HG02623 (cell line): ENCODE measurements around the gene CYTH3.
A peak's percentile ranks its signal among the peaks of the same experiment; 100 is the strongest.
"Not testable (repeated sequence)": the region's sequence is repeated elsewhere in the genome, so short reads cannot be mapped to it uniquely, and the experiment has no call there.

Experiments
- ATAC-seq: cut with Tn5 transposase; IDR thresholded peaks from one replicate; pipeline ENCODE4 v1.9.1; 2021; ENCODE audit warnings: moderate library complexity; ENCODE audit not compliant: unreplicated experiment

The CYTH3 gene, protein sequence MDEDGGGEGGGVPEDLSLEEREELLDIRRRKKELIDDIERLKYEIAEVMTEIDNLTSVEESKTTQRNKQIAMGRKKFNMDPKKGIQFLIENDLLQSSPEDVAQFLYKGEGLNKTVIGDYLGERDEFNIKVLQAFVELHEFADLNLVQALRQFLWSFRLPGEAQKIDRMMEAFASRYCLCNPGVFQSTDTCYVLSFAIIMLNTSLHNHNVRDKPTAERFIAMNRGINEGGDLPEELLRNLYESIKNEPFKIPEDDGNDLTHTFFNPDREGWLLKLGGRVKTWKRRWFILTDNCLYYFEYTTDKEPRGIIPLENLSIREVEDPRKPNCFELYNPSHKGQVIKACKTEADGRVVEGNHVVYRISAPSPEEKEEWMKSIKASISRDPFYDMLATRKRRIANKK

DNA sequence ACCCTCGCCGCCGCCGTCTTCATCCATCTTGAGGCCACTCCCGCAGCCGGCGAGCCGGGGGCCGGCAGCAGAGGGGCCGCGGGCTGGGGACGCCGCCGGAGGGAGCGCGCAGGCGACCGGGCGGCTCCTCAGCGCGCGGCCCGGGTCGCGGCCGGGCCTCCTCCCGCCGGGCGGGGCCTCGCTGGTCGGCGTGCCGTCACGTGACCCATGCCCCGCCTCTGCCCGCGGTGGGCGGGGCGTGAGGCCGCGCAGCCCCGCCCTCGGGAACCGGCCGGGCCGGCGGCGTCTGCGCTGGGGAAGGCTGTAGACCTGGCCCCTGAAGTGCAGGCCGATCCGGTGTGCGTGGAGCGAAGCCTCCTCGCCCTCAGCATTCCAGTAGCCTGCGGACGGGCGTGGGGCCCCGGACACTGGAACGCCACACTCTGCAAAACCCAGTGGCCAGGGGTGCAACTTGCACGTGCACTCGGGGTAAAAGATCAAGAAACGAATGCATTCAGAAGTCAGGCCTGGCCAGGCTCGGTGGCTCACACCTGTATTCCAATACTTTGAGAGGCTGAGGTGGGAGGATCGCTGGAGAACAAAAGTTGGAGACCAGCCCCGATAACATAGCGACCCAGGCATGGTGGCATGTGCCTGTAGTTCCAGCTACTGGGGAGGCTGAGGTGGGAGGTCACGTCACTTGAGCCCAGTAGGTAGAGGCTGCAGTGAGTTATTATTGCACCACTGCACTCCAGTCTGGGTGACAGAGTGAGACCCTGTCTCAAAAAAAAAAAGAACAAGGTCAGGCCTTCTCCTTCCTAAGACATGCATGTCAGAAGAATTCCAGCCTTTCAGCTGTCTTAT is at the start of gene CYTH3:
Gene CYTH3, minus strand, starts transcription at position 144 of the 843 bp plus-strand sequence. Its CDS starts 117 bp downstream, at position 27.
- ATAC-seq: peak; percentile 80

DNA sequence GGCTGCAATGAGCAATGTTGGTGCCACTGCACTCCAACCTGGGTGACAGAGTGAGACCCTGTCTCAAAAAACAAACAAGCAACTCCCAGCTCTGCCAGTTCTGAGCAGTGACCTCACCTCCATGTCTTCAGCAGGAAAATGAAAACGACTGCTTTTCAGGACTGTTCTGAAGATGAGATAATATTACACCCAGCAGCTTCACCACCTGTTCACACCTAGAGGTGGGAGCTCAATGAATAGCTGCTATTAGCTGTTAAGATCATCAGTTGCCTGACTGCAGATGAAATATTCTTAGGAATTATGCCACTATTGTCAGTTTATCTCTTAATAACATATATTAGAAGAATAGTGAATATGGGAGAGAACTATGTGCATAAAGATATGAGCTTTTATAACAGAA is 48.4 kb upstream of the CYTH3 start:
- no peak for ATAC-seq

DNA sequence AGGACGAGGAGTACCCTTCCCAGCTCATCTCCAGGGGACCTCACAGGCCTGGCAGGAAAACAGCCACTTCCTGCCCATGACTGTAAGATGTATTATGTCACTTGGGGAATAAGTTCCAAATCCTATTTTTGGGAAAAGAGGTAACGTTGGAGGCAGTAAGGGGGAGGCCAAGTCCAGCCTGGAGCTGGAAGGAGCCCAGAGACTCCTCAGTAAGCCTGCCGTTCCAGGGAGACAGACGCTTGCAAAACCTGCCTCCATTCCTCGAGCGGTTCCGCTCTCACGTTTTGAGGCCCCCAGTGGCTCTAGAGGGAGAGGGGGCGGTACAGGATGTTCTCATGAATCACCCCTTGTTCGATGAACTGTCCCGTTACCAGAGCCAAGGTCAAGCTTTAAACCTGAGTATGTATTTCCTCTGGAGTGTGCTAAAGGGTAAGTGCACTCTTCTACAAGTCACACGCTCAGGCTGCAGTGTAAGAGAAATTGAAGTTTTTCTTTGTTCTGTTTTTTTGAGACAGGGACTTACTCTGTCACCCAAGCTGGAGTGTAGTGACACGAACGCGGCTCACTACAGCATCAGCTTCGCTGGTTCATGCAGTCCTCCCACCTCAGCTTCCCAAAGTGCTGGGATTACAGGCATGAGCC is 45.5 kb upstream of the CYTH3 start:
- ATAC-seq: no peak

DNA sequence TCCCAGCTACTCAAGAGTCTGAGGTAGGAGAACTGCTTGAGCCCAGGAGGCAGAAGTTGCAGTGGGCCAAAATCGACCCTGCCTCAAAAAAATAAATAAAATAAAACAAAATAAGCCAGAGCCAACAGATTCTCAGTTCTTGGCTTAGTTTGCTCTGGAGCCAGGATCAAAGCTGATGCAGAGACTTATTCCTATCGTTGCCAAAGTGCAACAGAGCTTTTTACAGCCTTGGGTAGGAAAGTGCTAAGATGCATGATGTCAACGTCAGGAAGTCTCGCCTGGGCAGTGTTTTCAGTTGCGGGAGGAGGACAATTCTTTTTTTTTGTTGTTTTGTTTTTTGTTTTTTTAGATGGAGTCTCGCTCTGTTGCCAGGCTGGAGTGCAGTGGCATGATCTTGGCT is 43.8 kb upstream of the CYTH3 start:
- no peak for ATAC-seq

DNA sequence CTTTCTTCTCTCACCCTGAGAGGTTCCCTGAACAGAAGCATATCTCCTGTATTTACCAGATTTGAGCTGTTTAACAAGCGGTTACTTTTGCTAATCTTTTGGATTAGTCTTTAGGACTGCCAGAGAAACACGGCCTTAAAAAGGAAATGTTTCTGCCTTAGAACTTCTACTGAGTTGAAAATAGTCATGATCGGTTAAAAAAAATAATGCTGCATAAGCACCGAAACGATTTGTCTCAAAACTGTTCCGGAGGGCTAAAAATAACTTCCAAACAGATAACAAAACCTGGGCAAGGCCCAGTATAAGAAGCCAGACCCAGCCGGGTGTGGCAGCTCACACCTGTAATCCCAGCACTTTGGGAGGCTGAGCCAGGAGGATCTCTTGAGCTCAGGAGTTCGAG is 43.3 kb upstream of the CYTH3 start:
- no peak for ATAC-seq

DNA sequence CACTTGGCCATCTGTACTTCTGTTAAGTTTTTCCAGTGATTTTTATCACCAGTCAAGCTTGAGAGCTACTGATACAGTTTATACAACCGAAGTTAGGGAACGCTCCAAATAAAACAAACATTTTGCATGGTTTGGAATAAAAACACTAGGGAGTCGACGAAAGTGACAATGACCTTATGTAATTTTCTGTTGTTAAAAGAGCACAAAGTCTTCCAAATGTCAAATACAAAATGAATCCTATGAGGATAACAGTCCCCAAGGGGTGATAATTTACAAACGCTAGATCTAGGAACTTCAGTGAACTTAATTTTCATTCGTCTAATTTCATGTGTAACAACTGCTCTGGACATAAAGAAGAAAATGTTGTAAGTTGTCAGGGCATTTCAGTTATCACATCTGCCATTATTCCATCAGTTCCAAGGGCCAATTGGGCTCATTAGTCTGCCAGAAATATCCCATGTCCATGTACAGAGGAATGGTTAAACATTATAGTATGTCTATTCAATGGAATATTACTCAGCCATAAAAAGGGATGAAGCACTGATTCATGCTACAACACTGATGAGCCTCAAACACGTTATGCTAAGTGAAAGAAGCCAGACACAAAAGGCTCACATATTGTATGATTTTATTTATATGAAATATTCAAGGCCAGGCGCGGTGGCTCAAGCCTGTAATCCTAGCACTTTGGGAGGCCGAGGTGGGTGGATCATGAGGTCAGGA is 38.0 kb upstream of the CYTH3 start:
- no peak for ATAC-seq

DNA sequence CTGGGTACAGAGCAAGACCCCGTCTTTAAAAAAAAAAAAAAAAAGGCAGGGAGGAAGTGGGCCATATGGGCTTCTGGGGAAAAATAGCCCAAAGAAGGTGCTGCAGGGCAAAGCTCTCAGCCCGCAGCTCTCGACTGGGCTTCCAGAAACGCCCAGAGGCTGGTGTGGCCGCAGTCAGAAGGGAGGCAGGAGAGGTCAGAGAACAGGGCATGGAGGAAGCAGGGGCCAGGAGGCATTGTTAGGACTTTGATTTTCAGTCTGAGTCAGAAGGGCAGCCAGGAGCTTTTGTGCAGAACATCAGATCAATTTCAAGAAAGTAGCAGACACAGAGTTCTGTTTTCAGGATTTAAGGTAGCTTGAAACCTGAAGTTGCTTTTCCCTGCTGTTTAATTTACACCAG is 35.3 kb upstream of the CYTH3 start:
- no peak for ATAC-seq

DNA sequence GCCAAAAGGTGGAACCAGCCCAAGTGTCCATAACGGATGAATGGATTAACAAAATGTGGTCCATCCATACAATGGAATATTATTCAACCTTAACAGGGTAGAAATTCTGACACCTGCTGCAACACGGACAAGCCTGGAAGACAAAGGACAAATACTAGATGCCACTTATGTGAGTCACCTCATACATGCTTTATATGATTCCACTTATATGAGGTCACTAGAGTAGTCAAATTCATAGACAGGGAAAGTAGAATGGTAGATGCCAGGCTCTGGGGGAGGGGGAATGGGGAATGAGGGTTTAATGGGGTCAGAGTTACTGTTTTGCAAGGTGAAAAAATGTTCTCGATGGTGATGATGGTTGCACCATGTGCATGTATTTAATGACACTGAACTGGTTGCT is 34.0 kb upstream of the CYTH3 start:
- ATAC-seq: no peak

DNA sequence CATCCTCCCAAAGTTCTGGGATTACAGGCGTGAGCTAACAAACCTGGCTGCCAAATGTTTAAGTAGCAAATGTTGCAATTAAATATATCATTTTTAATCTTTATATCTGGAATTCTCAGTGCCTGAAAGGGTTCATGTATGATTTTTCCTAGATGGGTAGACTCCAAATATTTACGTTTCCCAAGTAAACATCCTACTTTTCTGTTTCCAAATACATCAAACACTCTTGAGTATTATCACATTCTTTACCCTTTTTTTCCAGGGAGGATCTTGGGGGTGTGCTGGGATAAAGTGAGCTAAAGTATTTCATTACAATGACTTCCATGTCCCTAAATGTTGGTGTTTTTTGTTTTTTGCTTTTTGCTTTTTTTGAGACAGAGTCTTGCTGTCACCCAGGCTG is 32.9 kb upstream of the CYTH3 start:
- no peak for ATAC-seq

DNA sequence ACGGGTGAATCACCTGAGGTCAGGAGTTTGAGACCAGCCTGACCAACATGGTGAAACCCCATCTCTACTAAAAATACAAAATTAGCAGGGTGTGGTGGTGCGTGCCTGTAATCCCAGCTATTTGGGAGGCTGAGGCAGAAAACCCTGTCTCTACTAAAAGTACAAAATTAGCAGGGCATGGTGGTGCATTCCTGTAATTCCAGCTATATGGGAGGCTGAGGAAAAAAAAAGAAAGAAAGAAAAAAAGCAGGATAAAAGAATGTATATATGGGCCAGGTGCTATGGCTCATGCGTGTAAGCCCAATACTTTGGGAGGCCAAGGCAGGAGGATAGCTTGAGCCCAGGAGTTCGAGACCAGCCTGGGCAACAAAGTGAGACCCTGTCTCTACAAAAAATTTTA is 29.0 kb upstream of the CYTH3 start:
- ATAC-seq: not testable (repeated sequence)

DNA sequence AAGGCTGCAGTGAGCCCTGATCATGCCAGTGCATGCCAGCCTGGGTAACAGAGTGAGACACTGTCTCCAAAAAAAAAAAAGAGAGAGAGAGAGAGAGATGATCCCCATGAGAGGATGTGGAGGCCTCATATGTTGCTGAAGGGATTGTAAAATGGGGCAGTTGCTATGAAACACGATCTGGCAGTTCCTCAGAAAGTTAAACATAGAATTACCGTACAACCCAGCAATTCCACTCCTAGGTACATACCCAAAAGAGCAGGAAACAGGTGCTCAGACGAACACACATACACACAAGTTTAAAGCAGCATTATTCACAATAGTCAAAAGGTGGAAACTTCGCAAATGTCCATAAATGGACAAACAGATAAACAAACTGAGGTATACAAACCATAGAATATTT is 27.4 kb upstream of the CYTH3 start:
- ATAC-seq: no peak

DNA sequence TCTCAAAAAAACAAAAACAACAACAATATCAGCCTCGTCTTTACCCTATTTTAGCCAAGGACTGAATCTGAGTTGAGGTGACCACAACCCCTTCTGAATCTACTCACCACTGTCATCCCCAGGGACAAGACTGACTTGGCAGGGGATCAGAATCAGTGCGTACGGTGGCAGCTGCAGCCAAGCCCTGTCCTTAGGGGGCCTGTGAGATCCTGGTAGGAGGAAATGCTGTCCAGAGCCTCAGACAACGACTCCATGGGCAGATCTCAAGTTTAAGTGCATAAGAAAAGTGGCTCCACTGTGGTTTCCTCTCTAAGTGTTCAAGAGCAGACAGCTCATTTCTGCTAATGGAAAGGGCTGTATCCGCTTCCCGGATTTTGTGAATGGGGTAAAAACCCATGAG is 22.4 kb upstream of the CYTH3 start:
- no peak for ATAC-seq

DNA sequence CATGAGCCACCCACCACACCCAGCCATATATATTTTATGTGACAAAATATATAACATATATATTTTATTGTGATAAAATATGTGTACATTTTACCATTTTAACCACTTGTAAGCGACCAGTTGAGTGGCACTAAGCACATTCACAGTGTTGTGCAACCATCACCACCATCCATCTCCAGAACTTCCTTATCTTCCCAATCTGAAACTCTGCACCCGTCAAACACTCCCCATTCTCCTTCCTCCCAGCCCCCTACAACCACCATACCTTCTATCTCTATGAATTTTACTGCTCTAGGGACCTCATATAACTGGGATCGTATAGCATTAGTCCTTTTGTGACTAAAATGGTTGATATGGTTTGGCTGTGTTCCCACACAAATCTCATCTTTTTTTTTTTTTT is 20.8 kb upstream of the CYTH3 start:
- no peak for ATAC-seq

DNA sequence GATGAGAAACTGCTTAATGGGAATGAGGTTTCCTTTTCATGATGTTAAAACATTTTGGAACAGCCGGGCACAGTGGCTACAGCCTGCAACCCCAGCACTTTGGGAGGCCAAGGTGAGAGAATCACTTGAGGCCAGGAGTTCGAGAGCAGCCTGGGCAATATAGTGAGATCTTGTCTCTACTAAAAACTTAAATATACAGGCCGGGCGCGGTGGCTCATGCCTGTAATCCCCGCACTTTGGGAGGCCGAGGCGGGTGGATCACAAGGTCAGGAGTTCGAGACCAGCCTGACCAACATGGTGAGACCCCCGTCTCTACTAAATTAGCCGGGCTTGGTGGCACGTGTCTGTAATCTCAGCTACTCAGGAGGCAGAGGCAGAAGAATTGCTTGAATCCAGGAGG is 19.5 kb upstream of the CYTH3 start:
- ATAC-seq: not testable (repeated sequence)

DNA sequence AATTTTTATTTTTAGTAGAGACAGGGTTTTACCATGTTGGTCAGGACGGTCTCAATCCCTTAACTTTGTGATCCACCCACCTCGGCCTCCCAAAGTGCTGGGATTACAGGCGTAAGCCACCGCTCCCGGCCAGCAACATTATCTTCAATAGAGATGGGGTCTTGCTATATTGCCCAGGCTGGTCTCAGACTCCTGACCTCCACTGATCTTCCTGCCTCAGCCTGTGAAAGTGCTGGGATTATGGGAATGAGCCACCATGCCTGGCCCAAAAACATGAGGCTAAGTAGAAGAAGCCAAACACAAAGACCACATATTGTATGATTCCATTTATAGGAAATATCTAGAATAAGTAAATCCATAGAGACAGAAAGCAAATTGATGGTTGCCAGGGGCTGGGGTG is 19.1 kb upstream of the CYTH3 start:
- no peak for ATAC-seq

DNA sequence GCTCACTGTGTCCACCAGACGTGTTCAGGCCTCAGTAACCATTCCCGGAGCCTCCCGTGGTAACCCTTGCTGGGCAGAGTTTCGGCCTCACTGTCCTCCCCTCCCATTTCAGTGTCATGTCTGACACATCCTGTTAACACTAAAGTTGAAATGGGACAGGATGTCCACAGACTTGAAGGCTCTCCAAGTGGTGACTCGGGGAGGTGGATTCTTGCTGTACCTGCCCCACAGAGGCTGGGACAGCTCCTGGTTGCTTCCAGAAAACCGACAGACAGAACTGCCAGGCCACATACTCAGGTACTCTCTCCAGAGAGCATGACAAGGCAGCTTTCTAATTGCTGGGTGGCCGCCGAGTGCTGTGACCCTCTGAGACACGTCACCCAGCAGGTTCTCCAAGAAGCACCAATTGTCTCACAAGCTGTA is 17.9 kb upstream of the CYTH3 start:
- ATAC-seq: no peak

DNA sequence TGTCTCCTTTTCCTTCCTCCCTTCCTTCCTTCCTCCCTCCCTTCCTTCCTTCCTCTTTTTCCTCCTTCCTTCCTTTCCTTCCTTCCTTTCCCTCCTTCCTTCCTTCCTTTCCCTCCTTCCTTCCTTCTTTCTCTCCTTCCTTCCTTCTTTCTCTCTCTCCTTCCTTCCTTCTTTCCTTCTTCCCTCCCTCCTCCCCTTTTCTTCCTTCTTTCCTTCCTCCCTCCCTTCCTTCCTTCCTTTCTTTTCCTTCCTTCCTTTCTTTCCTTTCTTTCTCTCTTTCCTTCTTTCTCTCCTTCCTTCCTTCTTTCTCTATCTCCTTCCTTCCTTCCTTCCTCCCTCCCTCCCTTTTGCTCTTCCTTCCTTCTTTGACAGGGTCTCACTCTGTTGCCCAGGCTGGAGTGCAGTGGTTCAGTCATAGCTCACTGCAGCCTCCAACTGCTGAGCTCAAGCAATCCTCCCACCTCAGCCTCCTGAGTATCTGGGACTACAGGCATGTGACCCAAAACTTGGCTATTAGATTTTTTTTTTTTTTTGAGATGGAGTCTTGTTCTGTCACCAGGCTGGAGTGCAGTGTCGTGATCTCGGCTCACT is 15.9 kb upstream of the CYTH3 start:
- no peak for ATAC-seq

DNA sequence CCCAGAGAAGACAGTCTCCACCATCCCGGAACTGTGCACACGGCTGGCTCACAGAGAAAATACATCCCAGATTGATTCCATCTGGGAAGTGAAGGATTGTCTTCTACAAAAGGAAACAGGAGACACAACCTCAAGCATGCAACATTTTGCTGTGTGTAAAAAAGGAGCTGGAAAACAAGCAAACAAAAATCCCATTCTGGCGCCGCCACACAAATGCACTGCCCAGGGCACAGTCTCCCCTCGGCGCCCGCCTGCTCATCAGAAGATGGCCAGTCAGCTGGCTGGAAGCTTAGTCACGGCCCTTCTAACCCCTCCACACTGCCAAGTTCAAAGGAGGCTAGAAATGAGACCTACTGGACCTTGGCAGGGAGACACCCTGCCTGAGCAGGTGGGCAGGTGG is 14.1 kb upstream of the CYTH3 start:
- no peak for ATAC-seq

DNA sequence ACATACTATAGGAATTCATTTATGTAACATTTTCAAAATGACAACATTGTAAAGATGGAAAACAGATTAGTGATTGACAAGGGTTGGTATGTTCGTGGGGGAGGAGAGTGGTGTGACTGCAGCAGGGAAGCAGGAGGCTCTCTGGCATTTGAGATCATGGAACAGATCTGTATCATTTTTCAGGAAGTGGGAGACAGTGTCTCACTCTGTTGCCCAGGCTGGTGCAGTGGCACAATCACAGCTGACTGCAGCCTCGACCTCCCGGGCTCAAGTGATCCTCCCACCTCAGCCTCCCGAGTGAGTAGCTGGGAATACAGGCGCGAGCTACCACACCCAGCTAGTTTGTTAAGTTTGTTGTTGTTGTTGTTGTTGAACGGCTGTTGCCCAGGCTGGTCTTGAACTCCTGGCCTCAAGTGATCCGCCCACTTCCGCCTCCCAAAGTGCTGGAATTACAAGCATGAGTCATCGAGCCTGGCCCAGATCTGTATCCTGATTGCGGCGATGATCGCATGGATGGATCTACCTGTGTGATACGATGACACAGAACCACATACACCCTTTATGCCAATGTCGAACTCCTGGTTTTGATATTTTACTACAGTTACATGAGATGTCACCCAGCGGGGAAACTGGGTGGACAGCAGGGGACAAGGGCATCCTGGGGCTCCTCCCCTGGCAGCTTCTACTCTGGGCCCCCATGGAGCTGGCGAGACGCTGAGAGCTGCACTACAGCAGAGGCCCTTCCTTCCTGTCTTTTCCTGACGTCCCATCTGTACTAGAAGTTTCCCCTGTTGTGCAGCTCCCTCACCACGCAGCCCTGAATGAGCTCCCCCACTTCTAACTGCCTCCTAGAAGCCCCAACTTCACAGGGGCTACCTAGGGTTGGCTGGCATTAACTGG is 12.3 kb upstream of the CYTH3 start:
- no peak for ATAC-seq

DNA sequence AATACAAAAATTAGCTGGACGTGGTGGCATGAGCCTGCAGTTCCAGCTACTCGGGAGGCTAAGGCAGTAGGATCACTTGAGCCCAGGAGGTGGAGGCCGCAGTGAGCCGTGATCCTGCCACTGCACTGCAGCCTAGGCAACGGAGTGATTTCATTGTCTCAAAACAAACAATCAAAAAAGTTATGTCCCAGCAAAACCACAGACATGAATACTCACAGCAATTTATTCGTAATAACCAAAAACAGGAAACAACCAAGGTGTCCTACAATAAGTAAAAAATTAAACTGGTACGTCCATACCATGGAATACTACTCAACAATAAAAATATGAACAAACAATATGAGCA is 11.6 kb upstream of the CYTH3 start:
- no peak for ATAC-seq
